GM19324 (cell line): Measurements from ENCODE around the gene CHSY1.
"Not testable (repeated sequence)": the region's sequence is repeated elsewhere in the genome, so short reads cannot be mapped to it uniquely, and the experiment has no call there.

Experiments used
- ATAC-seq: cut with Tn5 transposase; IDR thresholded peaks from one replicate; pipeline ENCODE4 v1.9.1; 2021; ENCODE audit warnings: mild to moderate bottlenecking, moderate library complexity; ENCODE audit not compliant: unreplicated experiment, low FRiP score

The CHSY1 gene, protein sequence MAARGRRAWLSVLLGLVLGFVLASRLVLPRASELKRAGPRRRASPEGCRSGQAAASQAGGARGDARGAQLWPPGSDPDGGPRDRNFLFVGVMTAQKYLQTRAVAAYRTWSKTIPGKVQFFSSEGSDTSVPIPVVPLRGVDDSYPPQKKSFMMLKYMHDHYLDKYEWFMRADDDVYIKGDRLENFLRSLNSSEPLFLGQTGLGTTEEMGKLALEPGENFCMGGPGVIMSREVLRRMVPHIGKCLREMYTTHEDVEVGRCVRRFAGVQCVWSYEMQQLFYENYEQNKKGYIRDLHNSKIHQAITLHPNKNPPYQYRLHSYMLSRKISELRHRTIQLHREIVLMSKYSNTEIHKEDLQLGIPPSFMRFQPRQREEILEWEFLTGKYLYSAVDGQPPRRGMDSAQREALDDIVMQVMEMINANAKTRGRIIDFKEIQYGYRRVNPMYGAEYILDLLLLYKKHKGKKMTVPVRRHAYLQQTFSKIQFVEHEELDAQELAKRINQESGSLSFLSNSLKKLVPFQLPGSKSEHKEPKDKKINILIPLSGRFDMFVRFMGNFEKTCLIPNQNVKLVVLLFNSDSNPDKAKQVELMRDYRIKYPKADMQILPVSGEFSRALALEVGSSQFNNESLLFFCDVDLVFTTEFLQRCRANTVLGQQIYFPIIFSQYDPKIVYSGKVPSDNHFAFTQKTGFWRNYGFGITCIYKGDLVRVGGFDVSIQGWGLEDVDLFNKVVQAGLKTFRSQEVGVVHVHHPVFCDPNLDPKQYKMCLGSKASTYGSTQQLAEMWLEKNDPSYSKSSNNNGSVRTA

DNA sequence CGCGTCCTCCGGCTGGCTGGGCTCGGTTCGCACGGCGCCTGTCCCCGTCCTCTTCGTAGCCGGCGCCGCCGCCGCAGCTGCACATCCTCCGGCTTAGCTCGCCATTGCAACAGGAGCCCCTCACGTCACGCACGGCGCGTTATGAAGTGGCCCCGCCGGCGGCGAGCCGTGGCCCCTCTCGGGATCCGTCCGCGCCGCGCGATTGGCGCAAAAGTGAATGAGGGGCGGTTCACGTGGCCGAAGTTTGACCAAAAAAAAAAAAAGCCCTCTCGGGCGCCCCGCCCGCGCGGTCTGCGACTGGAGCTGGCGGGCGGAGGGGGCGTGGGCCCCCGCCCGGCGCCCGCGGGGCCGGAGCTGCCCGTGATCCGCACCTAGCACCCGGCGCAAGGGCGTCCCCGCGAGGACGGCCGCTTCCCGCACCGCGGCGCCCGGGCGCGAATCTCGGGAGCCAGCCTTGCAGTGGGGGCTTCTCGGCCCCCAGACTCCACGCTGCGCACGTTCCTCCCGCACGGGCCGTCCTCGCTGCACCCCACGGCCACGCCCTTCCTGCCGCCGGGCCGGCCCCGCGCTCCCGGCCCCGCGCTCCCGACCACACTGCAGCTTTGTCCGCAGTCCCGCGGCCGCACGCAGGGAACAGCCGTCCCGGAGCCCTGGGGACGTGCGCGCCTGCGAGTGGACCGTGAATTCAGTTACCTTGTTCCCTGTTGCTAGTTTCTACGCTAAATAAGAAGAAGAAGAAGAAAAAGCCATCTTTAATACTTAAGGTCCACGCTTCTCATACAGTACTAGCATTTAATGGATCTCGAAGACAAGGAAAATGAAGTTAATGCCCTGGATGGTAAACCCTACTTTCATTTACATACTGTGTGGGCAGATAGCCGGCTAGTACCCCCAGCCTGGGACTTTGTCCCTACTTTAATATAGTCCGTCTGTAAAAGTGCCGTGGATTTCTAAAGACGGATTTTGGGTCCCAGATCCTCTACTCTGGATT, at the start of gene CHSY1:
TSS of gene CHSY1 (minus strand) at position 219 of the 991 bp plus-strand sequence. CDS start 592 bp downstream, outside the sequence.
- peak; percentile 76 for ATAC-seq

DNA sequence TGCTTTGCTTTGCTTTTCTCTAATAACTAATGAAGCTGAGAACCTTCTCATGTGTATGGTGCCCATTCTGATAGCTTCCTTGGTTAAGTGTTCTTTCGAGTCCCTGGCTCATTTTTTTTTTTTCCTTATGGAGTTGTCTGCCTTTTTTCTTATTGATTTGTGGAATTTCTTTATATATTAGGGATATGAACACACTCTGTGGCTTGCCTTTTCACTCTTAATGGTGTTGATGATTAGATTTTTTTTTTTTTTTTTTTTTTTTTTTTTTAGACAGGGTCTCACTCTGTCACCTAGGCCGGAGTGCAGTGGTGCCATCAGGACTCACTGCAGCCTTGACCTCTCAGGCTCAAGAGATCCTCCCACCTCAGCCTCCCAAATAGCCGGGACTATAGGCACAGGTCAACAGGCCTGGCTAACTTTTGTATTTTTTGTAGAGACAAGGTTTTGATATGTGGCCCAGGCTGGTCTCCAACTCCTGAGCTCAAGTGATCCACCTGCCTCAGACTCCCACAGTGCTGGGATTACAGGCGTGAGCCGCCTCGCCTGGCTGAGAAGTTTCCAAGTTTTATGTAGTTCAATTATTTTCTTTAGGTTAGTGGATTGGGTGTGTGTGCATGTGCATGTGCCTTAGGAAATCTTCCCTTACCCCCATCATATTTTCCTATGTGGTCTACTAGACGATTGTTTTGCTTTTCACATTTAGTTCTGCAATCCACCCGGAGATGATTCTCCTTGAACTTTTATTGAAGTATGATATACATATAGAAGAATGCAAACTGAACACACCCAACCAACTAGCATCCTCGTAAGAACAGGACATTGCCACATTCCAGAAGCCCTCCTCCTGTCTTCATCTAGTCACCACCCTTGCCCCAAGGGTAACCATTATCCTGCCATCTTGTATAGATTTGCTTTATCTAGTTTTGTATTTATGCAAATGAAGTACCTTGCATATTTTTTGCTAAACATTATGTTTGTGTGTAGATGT, 44.9 kb upstream of the CHSY1 start:
- no peak for ATAC-seq

DNA sequence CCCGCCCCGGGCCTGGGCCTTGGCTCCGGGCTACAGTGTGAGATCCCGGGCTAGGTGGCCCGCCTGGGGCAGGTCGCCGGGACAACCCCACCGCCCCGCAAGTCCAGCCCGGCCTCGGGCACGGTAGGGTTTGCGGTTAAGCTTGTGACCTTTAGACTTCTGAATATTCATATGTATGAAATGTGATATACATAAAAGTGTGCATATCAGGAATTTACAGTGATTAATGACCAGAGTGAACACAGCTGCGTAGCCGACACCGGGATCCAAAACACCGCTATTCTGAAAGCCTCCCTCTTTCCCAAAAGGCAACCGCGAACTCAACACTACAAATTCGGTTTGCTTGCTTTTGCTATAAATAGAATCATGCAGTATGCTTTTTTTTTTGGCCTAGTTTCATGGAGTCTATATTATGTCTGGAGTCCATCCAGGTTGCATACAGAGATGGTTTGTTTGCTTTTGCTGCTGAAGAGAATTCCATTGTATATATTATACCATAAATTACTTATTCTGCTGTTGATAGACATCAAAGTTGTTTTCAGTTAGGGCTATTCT, 43.8 kb upstream of the CHSY1 start:
- no peak for ATAC-seq

DNA sequence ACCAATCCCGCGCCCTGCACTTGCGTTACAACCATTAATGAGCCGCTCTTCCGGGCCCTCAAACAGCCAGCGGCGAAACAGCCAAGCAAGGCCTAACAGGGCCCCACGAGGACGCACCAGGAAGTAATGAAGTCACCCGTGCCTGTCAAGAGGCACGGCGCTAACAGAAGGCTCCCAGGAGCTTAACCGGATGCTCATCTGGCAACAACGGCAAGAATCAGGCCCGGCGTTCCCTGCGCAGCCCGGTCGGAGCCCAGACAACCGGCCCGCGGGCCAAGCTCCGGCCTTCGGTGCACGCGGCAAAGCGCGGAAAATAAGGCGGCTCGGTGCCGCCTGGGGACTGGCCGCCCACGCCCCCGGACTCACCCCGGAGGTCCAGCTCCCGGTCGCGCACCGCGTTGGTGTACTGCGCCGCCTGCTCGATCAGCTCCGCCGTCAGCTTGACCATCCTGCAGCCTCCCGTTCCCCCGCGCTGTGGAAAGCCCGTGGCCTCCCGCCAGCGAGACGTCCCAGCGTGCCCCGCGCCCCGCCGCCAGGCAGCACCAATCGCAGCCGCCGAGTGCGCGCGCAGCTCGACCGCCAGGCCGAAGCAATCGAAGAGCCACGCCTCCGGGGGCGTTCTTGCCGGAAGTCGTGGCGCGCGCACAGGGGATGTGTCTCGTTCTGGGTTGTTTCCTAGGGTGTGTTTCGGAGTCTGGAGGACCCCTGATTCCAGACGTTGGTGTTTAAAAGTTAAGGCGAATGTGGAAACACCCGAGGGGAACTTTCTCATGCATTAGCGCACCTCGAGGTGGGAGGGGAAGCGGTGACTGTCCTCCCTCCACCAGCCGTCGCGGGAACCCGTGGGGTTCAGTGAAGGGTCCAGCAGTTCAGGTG, 43.1 kb upstream of the CHSY1 start, which contains the start of gene SNRPA1:
TSS of gene SNRPA1 (minus strand) at position 518 of the 876 bp plus-strand sequence. CDS start at position 448, 70 bp downstream.
- ATAC-seq: peak; percentile 89

DNA sequence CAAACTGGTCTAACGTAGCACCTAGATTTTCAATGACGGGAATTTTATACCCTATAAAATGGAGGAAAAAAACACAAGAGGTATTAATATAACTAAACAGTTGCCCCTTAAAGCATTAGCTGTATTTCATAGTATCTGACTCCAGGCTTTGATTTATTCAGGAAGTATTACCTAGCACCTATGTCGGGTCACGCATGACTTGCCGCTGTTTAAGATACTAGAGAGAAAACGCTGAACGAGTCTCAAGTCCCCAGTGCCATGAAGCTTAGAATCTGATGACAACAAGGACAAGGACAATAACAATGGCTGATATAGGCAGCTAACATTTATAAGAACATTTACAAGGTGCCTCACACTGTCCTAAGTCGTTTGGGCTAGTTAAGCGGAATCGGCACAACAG, 41.3 kb upstream of the CHSY1 start:
- ATAC-seq: no peak

DNA sequence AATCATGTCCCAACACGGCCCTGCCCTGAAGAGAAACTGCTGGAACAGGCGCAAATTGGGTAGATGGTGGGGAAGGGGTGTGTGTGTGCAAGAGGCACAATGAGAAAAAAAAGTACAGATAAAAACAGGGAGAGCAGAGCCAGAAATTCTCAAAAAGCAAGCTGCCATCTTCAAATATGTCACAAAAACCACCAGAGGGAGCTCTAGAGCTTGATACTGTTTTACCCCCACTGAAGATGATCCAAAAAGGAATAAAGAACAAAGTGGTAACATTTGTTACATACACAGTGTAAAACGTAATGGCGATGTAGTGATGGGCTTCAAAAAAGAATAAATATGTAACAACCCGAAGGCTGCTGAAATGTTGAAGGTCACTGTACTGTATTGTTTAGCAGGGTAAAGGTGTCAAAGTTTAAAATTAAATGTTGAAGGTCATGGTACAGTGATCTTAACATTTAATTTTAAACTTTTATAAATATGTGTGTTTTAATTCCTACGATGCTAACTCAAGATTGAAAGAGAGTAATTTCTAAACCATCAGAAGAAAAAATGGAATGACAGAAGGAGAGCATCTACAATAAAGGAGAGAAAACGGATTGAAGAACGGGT, 37.2 kb upstream of the CHSY1 start:
- ATAC-seq: no peak

DNA sequence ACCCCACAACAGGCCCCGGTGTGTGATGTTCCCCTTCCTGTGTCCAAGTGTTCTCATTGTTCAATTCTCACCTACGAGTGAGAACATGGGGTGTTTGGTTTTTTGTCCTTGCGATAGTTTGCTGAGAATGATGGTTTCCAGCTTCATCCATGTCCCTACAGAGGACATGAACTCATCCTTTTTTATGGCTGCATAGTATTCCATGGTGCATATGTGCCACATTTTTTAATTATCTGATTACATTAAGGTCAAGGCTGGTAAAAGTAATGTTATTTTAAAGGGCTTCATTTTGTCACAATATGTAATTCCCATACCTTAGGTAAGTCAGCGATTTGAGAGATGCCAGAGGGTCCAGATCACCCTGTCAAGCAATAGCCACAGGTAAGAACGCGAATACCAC, 35.5 kb upstream of the CHSY1 start:
- ATAC-seq: not testable (repeated sequence)

DNA sequence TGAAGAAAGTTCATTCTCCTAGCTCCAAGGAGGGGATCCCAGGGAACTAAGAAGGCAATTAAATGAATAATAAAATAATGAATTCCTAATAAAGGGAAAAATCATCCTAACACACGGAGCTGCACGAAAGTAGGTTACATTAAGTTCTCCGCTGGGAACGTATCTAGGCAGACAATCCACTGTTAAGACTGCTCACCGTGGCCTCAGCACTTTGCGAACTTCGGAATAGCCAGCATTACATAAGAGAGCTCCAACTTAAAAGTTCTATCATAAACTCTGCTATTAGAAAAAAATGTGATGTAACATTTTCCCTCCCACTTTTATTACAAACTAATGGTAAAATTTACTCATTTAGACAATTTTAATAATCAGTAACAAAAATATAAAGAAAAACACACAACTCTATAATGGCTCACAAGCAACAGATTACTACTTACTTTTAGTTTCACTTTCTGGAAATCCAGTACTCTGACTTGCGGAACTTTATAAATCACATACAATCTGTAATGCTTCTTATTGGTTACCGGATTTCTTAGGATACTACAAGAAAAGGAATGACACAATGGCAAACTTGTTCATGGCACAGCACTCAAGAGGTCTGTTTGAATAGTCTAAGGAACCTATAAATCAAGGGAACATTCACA, 34.7 kb upstream of the CHSY1 start:
- ATAC-seq: no peak

DNA sequence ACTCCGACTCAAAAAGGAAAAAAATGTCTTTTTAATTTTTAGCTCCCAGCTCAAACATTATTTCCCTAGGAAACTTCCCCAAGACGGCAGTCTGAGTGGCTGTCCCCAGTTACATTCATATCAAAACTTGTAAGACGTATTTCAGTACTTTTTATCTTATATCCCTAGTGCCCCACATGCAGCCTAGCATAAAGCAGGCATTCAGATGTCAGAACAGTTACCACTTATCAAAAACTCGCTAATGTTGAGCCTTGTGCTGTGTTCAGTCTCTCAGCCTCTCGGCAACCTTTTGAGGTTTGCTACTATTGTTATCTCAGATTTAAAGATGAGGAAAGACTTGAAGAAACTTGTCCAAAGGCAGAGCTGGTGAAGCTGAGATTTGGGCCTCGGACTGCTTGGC, 32.1 kb upstream of the CHSY1 start:
- no peak for ATAC-seq

DNA sequence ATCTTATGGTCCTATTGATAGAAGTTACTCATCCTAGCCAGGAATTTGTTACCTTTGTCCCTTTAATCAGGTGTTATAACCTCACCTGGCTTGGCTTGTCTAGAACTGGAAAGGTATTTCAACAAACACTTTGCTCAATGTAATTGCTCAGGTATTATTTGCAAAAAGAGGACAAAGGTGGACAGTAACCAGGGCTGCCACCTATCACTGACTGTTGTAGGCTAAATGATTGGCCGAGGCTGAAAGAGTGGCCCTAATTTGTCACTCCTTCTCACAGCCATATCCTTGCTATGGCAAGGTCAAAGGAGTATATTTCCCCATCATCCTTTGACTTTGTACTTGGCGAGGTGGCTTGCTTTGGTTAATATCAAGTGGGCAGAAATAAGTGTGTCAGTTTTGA, 28.2 kb upstream of the CHSY1 start:
- ATAC-seq: no peak

DNA sequence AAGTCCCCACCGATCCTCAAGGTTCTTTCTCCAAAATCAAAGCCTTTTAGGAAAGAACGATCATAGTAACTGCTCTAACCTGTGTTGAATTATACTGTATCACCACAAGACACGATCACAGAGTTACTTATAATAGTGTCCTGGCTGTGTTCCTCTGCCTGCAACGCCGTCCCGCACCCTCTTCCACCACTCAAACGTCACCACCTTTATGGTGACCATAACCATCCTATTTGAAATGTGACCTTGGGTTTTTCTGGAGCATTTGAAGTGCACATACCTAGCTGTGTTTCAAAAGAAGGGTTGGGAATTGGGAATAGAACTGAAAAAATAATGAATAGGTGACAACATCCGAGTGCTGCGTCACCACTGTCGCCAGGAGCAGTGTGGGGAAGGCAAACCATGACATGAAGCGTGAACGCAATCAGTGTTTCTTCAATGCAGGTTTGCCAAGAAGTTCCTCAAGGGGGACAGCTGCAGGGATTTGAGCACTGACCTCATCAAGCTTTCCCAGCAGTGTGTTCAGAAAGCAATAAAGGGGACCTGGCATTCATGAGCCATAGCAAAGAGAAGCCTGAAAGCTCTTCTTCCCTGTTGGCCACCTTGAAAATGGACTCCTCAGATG, 26.2 kb upstream of the CHSY1 start:
- no peak for ATAC-seq

DNA sequence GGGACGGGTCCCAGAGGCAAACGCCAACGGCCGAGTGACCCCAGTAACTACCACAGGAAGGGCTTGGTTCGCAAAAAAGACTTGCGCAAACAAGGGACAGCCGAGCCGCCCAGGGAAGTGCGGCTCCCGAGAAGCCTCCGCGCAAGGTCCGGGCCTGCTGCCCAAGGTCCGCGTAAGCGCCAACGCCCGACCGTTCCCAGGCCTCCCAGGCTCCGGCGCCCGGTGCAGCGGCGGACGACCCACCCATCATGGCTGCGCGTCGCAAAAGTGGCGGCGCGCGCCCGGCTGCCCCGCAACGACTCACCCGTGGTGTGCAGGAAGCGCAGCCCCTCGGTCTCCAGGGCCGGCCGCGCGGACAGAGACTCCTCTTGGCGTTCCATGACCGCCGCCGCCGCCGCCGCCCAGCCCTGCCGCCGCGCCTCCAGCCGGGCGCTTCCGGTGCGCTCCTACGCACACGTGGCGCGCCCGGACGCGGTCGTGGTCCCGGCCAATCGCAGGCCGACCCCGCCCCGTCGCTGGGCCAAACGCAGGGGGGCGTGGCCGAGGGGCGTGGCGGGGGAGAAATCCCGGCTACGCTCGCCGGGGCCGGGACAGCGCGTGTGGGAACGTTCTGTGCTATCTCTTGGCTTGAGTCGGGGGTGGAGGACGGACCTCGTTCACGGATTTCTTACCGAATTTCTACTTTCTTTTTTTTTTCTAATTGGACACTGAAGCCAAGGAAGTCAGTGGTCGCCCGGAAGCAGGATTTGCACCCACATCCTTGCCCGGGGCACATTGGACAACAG, 25.4 kb upstream of the CHSY1 start, which contains the start of gene SELENOS:
TSS of gene SELENOS (minus strand) at position 448 of the 785 bp plus-strand sequence. CDS start at position 380, 68 bp downstream.
- ATAC-seq: peak; percentile 90

DNA sequence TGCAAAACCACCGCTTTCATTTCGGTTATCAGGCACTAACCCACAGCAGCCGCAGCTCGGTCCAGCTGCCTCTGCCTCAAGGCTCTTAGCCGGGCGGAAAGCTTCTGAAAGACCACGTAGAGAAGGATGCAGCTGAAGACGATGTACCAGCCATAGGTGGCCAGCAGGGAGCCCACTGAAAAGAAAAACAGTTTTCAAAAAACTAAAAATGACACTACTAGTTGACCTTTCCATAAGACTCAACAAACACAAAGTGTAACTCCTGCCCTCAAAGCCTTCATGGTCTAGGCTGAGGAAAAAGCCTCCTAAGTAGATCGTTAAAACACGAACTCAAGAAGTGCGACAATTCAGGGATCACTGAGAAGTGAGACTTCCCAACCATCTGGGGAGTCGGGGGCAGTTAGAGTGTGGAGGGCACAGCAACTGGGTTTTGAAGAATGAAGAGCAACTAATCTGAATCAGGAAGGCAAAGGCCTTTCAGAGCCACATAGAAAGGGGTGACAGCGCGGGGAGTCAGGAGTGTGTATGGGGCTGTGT, 24.7 kb upstream of the CHSY1 start:
- ATAC-seq: peak; percentile 23

DNA sequence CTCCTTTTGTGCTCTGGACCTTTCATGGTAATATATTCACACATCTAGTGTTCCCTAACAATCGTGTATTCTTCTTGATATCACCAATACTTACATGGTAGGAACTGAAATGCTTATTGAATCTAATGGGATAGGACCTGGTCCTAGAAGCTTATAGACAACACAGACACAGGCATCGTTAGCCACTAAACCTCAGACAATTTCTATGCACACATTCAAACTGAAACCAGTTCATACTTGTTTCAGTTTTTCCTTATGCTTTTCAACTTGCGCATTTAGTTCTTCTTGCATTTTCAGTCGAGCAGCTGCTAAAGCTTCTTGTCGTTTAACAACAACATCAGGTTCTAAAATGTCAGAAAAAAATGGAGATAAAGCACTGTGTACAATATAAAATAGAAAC, 23.2 kb upstream of the CHSY1 start:
- no peak for ATAC-seq

DNA sequence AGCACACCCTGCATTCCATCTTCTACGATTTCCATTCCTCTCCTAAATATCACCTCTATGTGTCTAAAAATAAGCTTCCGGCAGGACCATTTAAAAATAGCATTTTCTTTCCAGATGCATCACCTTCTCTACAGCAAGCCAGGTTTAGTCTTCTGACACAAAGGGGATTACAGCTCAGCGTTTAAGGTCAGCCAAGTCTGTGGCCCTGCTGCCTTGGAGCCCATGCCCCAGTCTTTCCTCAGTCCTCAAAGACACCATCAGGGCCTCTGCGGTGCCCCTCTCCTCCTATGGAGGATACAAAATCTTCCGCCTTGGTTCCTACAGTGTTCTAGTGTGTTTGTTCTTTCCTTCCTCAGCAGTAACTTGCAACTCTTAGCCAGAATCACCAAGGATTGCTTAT, 21.7 kb upstream of the CHSY1 start:
- no peak for ATAC-seq
